NB4 (cell line): Measurements from ENCODE around the gene SPOCK2.

ENCODE experiments used
- MYC ChIP-seq: IDR thresholded peaks from 2 replicates; pipeline ENCODE4 v1.6.1; 2011; ENCODE audit warnings: low read depth, low read length
- POLR2A ChIP-seq: IDR thresholded peaks from 2 replicates; pipeline ENCODE4 v1.6.1; 2011; ENCODE audit warnings: mild to moderate bottlenecking; ENCODE audit not compliant: insufficient read length; ENCODE audit errors: extremely low read depth
- TF ChIP-seq, protein P1 (sequence below): IDR thresholded peaks from one replicate; pipeline ENCODE4 v1.5.1; 2012; ENCODE audit warnings: low read depth, low read length

DNA sequence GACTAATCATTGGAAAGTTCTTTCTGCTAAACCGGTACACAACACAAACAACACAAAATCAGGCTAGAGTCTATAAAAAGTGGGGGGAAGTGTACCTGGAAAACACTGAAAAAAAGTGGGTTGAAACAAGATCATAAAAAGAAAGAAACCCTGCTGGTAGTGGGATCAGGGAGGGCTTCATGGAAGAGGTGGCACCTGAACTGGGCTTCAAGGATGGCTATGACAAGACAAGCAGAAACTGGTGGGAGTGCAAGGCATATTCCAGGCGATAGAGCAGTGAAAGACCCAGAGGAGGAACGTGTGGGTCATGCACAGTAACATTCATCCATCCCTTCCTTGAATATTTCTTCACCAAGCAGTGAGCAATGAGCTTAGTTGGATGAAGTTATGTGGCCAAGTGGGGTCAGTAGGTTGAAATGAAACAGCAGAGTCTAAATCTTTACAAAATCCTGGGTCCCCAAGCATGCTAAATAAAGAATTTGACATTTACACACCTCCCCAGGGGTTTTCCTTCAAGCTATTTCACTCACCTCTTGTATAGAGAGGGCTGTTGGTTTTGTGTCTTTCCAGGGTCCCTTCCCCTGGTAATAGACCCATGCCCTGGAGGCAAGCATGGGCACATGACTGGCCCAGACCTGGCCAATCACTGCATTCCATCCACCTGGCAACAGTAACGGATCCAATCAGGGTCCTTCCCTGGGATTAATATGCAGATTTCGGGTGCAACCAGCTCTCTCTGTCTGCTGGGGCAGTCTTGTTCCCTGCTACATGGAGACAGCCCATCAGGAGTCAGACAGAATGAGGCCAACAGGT, 38.2 kb downstream of the SPOCK2 start:
- TF ChIP-seq POLR2A (no peak), MYC (no peak)
- TF ChIP-seq, protein P1, sequence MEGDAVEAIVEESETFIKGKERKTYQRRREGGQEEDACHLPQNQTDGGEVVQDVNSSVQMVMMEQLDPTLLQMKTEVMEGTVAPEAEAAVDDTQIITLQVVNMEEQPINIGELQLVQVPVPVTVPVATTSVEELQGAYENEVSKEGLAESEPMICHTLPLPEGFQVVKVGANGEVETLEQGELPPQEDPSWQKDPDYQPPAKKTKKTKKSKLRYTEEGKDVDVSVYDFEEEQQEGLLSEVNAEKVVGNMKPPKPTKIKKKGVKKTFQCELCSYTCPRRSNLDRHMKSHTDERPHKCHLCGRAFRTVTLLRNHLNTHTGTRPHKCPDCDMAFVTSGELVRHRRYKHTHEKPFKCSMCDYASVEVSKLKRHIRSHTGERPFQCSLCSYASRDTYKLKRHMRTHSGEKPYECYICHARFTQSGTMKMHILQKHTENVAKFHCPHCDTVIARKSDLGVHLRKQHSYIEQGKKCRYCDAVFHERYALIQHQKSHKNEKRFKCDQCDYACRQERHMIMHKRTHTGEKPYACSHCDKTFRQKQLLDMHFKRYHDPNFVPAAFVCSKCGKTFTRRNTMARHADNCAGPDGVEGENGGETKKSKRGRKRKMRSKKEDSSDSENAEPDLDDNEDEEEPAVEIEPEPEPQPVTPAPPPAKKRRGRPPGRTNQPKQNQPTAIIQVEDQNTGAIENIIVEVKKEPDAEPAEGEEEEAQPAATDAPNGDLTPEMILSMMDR, result no peak
